GM12864 (cell line): Measurements from ENCODE around the gene CADM1.
"Not testable (repeated sequence)": the region's sequence is repeated elsewhere in the genome, so short reads cannot be mapped to it uniquely, and the experiment has no call there.

ENCODE experiments used
- DNase-seq: peaks from one replicate; pipeline ENCODE4 v3.0.0-alpha.2; 2011; ENCODE audit warnings: low read depth
- H3K4me3 ChIP-seq: 2 replicates; pipeline ENCODE4 v1.5.1; 2011; ENCODE audit warnings: mild to moderate bottlenecking, low read depth, low read length, control low read depth
- CTCF ChIP-seq: IDR thresholded peaks from 2 replicates; pipeline ENCODE4 v1.5.1; 2011; ENCODE audit warnings: low read depth, mild to moderate bottlenecking, moderate library complexity, low read length, control low read depth, inconsistent platforms; ENCODE audit errors: missing control alignments

The CADM1 gene

GRCh38 chr11:115480611-115481010, 23.6 kb downstream of the CADM1 start:
- no peak for TF ChIP-seq CTCF
- H3K4me3 ChIP-seq, result no peak overlapping the region
- DNase-seq, result no peak

GRCh38 chr11:115477410-115477809, 26.8 kb downstream of the CADM1 start:
- H3K4me3 ChIP-seq, result no peak overlapping the region
- no peak for TF ChIP-seq CTCF
- no peak for DNase-seq

- no peak for DNase-seq
Measured at GRCh38 chr11:115476463-115477286, 27.5 kb downstream of the CADM1 start.

GRCh38 chr11:115475564-115475963, 28.7 kb downstream of the CADM1 start:
- DNase-seq, result no peak
- TF ChIP-seq CTCF, result no peak
- H3K4me3 ChIP-seq, result no peak overlapping the region

More at GRCh38 chr11:115476463-115477286, 27.5 kb downstream of the CADM1 start:
- no peak for TF ChIP-seq CTCF
- no peak overlapping the region for H3K4me3 ChIP-seq

- not testable (repeated sequence) for H3K4me3 ChIP-seq, DNase-seq
Measured at GRCh38 chr11:115474306-115474705, 29.9 kb downstream of the CADM1 start.

- TF ChIP-seq CTCF, result no peak
- no peak for DNase-seq
- no peak overlapping the region for H3K4me3 ChIP-seq
Measured at GRCh38 chr11:115473167-115473566, 31.0 kb downstream of the CADM1 start.

- no peak overlapping the region for H3K4me3 ChIP-seq
- DNase-seq, result peak; percentile 77
- TF ChIP-seq CTCF, result no peak
Measured at GRCh38 chr11:115471367-115471766, 32.8 kb downstream of the CADM1 start.
